ENCODE data around the gene GARNL3.

DNA sequence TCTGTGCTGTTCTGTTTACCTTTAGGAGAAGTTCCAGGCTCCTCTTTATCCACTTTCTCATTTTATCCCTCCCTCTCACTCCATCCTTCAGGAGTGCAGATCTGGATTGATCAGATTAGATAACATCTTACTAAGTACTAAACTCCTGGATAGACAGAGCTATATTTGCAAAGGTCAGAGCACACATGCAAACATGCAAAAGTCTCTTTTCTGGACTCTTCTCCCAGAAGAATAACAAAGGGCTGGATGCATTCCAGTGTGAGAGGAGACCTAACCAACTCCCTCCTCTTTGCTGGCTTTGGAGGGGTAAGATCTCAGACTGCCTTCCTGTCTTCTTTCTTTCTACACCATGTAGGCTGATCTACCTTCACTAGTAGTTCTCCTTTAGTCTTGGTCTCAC lies 21.4 kb downstream of the GARNL3 start:
- TF ChIP-seq, protein P1, sequence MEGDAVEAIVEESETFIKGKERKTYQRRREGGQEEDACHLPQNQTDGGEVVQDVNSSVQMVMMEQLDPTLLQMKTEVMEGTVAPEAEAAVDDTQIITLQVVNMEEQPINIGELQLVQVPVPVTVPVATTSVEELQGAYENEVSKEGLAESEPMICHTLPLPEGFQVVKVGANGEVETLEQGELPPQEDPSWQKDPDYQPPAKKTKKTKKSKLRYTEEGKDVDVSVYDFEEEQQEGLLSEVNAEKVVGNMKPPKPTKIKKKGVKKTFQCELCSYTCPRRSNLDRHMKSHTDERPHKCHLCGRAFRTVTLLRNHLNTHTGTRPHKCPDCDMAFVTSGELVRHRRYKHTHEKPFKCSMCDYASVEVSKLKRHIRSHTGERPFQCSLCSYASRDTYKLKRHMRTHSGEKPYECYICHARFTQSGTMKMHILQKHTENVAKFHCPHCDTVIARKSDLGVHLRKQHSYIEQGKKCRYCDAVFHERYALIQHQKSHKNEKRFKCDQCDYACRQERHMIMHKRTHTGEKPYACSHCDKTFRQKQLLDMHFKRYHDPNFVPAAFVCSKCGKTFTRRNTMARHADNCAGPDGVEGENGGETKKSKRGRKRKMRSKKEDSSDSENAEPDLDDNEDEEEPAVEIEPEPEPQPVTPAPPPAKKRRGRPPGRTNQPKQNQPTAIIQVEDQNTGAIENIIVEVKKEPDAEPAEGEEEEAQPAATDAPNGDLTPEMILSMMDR (IDR thresholded peaks at IDR 0.05), result no peak
- no peak for TF ChIP-seq EZH2 (IDR thresholded peaks at IDR 0.05; ENCODE audit: borderline replicate concordance, insufficient read depth, low read depth, low read length, poor library complexity, severe bottlenecking)
